ENCODE measurements around the gene PAQR4.
A peak's percentile ranks its signal among the peaks of the same experiment; 100 is the strongest.

The PAQR4 gene

DNA sequence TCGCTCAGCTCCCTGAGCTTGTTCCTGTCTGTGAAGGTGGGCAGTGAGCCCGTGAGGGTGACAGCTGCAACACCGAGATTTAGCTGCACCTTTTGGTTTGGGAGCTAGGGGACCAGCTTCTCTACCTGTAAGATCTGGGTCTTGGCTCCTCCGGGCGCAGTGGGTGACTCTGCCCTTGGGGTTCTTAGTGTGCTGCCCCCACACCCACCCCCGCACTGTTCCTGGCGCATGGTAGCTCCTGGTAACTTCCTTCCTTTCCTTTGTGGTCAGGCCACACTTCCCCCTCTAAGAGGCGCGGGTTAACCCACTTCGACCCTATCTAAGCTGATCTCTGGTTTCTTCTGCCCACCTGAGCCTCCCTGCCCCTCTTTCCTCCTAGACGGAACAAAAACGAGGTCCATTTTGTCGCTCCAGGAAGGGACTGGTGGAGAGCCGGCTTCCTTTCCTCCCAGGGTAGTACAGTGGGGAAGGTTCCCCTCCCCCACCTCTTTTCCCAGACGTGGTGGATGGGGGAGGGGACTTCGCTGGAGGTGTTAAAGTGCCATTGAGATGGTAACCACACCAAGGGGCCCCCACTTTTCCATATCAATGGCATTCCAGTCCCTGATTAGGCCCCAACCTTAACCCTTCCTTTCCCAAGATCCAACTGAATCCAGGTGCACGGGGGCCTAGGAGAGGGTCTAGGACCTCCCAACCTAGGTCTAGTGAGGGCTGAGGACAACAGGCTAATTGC lies 39.0 kb downstream of the PAQR4 start:
- DNase-seq: peak; percentile 52

DNA sequence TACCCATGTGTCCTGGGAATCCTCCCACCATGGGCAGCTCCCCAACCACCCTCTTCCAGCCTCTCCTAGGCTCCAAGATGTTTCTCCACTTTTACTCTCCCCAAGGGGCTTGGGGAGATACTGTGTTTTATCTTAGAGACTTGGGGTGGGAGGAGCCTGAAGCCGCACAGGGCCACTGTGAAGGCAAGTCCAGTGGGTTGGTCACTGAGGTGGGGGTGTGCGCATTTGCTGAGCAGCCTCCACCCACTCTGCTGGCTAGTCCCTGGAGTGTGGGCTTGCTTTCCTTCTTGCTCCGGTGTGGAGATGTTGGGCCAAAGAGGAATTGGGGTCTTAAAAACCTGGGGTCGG lies 39.5 kb downstream of the PAQR4 start:
- no peak for DNase-seq

DNA sequence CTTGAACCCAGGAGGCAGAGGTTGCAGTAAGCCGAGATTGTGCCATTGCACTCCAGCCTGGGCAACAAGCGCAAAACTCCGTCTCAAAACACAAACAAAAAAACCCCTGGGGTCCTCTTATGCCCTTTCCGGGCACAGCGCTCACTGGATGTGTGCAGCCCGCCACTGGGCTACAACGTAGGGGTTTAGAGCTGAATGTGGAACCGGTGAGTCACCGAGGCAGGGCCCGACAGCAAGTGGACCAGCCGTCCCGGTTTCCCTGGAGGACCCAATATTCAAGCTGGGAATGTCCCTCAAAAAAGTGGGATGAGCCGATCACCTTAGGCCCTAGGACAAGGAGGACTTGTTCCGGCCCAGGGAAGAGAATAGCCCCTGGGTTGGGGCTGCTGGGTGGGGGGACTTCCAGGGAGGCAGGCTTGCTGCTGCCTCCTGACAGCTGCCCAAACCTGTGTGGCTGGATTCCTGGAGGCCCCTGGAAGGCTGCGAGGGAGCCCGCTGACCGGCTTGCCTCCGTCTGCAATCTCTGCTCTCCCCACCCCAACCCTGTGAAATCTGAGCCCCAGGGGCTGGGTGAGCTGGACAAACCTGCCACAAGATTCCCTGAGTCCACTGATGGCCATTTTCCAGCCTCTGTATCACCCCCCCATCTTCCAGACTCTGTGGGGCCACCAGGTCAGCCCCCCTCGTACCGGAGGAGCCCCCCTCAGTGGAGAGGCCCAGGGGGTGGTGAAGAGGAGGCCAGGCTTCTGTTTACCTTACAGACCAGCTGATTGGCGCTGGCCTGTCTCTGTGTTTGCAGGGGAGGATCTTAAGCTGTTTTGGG lies 40.6 kb downstream of the PAQR4 start:
- DNase-seq: no peak

DNA sequence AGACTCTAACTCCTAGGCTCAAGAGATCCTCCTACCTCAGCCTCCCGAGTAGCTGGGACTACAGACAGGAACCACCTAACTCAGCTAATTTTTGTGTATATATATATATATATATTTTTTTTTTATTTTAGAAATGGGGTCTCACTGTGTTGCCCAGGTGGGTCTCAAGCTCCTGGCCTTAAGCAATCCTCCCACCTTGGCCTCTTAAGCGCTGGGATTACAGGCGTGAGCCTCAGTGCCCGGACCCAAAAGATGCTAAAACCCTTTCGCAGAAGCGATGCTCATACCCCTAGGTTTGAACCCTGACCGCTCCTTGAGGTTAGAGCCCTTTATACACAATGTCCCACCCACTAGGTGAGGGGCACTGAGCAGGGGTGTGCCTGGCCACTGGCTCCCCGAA lies 41.4 kb downstream of the PAQR4 start:
- no peak for DNase-seq

DNA sequence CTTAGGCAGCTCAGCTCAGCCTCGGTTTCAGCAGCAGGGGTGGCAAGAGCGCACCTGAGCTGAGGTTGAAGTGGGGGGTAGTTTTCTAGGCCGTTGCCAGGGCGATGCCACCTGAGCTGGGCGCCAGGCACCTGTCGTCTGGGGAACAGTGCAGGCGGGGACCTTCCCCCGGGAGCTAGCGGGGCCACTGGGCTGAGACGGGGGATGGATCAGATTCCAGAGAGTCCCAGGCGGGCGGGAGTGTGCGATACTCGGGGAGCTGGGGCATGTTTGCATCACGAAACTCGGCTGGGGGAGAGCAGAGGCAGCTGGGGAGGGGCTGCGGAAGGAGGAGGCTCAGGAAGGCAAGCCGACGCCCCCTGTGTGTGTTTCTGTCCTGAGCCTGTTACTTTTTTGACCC lies 43.1 kb downstream of the PAQR4 start:
- no peak for DNase-seq

DNA sequence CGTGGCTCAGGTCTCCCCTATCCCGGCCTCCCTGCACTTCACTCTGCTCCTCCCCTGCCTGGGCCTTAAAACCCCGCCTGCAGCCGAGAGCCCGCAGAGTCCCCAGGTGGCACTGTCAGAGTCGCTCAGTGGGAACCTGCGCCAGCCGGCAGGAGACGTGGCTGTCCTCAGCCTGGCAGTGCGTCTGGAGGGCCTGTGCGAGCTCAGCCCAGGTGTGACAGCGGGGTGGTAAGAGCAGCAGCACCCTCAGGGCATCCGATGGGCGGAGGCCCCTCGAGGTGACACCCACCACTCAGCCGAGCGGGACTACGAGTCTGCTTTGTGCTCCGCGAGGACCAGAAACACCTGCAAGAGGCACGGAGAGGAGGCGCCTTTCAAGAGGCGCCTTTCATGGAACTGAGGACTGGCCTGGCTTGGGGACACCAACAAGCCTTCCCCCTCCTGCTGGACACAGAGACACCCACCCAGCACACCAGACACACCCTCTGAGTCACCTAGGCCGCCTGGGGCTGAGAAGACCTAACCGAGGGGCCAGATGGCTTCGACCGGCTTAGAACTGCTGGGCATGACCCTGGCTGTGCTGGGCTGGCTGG lies 43.8 kb downstream of the PAQR4 start, which contains the start of gene CLDN9:
TSS of gene CLDN9 (plus strand) at position 96 of the 593 bp plus-strand sequence. CDS start at position 536, 440 bp downstream.
- DNase-seq: peak; percentile 29

DNA sequence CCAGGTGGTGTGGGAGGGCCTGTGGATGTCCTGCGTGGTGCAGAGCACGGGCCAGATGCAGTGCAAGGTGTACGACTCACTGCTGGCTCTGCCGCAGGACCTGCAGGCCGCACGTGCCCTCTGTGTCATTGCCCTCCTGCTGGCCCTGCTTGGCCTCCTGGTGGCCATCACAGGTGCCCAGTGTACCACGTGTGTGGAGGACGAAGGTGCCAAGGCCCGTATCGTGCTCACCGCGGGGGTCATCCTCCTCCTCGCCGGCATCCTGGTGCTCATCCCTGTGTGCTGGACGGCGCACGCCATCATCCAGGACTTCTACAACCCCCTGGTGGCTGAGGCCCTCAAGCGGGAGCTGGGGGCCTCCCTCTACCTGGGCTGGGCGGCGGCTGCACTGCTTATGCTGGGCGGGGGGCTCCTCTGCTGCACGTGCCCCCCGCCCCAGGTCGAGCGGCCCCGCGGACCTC lies 44.4 kb downstream of the PAQR4 start:
- DNase-seq: no peak

DNA sequence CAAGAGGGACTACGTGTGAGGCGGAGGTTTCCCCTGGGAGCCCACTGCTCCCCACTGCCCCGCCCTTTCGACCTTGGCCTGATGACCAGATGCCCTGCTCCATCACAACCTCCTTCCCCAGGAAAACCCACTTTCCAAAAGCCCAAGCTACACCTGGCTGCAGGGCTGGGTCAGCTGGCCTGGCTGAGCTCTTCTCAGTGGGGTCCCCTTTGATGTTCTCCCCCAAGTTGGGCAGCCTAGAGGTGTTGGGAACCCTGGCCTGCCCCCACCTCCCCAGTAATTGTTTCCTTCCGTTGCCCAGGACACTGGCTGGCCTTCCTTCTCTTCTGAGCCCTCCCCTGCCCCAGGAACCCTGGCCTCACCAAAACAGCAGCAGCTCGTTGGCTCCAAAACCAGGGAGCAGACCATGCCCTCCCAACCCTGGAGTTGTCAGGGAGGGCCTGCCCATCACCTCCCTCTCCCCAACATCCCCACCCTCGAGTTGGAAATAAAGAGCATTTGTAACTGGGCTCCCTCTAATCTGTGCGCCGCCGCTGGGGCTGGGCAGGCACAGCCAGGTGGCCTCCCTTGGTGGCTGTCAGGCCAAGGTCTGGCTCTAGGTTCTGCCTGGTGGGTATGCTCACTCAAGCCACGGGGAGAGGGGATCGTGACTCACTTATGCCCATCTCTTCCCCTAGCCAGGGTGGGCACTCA lies 45.0 kb downstream of the PAQR4 start:
- DNase-seq: no peak

DNA sequence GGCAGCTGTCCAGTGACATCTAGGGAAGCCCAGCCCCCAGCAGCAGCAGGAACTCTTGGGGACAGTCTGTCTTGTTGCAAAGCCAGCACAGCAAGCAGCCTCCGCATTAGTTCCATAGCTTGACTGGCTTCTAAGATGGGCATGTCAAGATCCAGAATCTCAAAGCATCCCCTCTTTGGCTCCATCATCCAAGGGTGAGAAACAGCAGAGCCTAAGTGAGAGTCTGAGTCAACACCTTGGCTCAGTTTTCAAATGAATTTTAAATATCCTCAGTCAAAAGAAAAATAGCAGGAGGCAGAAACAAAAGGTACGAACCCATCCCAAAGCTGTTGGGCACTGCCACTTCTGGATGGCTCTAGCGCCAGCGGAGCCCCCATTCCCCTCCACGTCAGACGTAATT lies 45.8 kb downstream of the PAQR4 start:
- DNase-seq: no peak

DNA sequence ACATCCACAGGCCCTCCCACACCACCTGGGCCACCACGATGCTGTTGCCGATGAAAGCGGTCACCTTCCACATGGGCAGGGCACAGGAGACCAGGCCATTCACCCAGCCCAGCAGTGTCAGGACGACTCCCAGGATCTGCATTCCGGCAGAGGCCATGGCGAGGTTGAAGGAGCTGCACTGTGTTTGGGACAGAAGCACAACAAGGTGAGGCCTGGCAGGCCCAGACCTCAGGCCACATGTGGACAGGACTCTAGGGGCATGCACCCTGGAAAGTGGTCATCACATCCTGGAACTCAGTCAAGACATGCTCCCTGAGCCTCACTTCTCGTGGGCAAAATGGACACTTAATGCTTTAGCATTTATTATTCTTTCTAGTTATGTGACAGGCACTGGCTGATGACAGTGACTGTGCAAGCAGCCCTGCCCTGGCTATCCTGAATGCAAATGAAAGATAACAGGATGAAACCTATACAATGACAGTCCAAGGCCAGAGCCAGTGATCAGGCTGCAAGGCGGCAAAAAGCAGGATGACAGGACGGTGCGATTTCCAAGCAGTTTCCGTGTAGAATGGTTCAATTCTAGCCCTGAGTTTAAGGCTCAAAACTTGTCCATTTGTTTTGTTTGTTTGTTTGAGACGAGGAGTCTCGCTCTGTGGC lies 46.8 kb downstream of the PAQR4 start:
- DNase-seq: no peak

DNA sequence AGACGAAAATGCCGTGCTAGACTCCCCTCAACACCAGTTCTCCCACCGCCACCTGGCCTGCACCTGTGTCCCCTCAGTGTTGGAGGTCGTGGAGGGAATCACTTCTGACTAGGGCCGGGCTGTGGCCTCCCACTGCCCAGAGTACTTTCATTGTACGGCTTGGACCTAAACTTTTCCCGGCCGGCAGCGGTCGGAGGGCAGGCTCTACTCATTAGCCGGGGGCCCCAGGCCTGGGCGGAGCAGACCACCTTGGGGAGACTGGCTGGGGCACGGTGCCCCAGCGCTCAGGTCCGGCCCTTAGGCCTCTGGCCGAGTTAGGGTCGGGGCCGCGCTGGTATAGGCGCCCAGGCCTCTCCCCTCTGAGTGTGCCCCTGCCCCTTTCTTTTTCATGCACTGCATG lies 48.2 kb downstream of the PAQR4 start:
- DNase-seq: no peak

DNA sequence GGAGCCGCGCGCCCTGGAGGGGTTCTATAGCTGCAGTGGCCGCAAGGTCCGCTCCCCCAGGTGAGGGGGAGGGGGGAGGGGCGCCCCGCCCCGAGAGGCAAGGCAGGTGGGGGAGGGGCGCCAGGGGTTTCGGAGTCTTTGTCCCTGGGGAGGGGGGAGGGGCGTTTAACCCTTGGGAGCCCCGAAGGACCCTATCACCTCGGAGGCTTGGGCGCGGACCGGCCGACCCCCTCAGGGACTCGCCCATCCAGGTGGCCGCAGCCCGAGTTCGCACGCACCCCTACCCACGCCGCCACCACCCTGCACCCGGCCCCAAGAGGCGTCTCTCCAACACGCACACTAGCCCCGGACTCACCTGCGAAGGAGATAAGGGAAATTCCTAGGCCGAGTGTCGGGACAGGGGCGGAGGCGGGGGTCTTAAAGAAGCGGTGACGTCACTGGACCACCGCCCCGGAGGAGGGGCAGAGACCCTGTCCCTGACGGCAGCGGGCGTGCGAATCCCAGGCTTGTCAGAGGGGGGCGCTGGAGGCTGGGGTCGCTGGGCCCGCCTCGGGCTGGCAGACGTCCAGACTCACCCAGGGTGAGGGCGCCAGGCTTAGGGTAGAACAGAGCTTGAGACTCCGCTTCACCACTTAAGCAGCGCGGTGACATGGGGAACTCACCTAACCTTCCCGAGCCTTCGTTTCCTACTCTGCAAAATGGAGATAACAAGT lies 48.8 kb downstream of the PAQR4 start, which contains the start of gene CLDN6:
TSS of gene CLDN6 (minus strand) at position 390 of the 713 bp plus-strand sequence. CDS start 2,162 bp downstream, outside the sequence.
- DNase-seq: peak; percentile 60

DNA sequence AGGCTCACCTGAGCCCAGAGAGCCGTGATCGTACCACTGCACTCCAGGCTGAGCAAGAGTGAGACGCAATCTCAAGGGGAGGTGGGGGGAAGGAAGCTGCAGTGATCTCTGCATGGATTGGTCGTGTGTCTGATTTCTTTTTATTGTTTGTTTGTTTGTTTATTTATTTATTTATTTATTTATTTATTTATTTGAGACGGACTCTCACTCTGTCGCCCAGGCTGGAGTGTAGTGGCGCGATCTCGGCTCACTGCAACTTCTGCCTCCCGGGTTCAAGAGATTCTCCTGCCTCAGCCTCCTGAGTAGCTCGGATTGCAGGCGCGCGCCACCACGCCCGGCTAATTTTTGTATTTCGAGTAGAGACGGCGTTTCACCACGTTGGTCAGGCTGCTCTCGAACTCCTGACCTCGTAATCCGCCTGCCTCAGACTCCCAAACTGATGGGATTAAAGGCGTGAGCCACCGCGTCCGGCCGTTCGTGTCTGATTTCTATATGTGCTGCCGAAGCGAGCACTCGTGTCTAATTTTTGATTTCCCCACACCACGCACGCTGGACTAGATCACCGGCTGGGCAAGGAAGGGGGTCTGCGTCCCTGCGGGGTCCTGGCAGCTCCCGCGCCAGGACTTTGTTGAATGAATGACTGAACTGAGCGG lies 50.6 kb downstream of the PAQR4 start:
- no peak for DNase-seq

DNA sequence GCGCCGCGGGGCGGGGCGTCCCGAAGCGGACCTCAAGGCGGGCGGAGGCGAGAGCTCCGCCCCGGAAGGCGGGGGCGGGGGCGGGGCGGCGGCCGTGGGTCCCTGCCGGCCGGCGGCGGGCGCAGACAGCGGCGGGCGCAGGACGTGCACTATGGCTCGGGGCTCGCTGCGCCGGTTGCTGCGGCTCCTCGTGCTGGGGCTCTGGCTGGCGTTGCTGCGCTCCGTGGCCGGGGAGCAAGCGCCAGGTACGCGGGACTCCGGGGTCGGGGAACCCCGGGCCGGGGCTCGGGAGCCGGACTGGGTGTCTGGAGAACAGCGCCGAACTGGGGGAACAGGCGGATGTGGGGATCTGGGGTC lies 51.1 kb downstream of the PAQR4 start, which contains the start of gene TNFRSF12A:
TSS of gene TNFRSF12A (plus strand) at position 122 of the 357 bp plus-strand sequence. CDS start at position 152, 30 bp downstream.
- peak; percentile 84 for DNase-seq

DNA sequence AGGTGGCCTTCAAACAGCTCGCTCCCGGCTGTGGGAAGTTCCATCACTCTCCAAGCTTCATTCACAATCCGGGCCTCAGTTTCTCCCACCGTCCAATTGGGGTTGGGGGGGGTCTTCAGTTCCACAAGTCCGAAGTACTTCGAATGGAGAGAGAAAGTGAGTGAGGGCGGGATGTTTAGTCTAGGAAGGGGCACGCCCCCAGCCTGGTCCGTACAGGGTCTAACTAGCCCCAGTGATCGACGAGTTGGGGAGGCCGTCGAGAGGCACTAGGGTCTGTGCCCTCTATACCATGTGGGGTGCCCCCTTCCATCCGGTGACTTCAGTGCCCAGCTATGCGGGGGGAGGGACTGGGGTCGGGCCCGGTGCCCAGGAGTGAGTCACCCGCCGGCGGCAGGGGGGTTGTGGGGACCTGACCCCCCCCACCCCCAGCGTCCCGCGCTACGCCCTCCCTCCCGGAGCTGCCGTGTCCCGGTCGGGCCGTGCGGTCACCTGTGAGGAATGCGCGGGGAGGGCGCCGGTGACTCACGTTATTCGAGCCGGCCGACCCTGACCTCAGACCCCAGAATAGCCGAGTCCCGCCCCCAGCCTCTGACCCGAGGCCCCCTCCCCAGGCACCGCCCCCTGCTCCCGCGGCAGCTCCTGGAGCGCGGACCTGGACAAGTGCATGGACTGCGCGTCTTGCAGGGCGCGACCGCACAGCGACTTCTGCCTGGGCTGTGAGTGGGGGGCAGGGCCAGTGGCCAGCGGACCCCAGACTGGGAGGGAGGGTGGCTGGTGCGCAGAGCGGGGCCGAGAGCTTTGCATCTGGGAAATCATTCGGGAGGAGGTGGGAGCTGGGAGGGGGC lies 51.7 kb downstream of the PAQR4 start:
- peak; percentile 88 for DNase-seq

DNA sequence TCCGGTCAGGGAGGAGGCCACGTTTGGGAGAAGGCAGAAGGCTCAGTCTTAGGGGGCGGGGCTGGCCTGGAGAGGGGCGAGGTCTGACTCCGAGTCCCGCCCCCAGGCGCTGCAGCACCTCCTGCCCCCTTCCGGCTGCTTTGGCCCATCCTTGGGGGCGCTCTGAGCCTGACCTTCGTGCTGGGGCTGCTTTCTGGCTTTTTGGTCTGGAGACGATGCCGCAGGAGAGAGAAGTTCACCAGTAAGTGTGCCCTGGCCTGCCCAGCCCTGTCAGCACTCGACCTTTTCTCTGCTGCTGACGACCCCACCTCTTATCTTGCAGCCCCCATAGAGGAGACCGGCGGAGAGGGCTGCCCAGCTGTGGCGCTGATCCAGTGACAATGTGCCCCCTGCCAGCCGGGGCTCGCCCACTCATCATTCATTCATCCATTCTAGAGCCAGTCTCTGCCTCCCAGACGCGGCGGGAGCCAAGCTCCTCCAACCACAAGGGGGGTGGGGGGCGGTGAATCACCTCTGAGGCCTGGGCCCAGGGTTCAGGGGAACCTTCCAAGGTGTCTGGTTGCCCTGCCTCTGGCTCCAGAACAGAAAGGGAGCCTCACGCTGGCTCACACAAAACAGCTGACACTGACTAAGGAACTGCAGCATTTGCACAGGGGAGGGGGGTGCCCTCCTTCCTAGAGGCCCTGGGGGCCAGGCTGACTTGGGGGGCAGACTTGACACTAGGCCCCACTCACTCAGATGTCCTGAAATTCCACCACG lies 52.5 kb downstream of the PAQR4 start:
- peak; percentile 92 for DNase-seq

DNA sequence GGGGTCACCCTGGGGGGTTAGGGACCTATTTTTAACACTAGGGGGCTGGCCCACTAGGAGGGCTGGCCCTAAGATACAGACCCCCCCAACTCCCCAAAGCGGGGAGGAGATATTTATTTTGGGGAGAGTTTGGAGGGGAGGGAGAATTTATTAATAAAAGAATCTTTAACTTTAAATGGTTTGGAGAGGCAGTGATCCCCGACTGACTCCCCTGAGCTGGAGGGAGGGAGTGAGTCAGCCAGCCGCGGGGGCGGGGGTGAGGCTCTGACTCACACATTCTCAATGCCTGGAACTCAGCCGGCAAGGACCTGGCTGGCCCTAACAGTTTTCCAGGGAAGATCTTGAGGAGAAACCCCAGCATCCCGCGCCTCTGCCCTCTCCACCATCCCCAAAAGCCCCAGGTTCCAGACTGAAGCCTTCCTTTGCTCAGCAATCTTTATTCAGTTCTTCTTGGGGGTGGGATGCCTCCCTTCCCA lies 53.1 kb downstream of the PAQR4 start:
- peak; percentile 92 for DNase-seq

DNA sequence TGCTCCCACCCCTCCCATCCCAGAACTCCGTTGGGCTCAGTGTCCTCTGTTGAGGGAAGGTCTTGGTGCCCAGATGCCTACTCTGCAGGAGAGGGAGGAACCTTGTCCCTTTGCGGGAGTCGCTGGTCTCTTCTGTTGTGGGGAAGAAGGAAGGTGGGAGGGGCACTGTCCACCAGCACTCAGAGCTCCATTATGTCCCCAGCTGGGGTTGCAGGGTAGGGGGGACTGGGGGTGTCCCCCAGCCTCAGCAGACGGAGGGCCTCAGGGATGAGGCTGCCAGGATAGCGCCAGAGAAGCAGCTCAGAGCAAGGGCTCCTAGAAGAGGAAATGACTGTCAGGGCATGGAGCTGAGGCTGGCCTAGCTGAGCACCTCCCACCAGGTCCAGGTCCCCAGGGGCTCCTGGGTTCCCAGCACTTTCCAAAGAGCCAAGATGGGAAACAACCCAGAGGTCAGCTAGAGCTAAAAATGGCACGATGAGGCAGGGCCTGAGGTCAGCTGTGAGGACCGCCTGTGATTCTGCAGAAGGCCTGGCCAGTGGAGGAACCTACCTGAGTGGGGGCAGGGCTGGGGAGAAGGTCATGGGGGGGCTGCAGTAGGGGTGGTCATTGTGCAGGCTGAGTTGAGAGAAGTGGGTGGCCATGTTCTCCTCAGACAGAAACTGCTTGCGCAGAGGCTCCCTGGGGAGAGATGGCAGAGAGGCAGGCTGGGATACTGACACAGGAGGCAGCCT lies 53.7 kb downstream of the PAQR4 start:
- DNase-seq: peak; percentile 42

All from CD4-positive, alpha-beta T cell treated with Interleukin-17A for 4 hours (primary cell).